Heart left ventricle (tissue), 16 donors: ENCODE data around the gene B4GALT5. TPM values are rescaled to one million over a fixed set of nuclear protein-coding genes. Genes with fewer than 3 reads are reported as not detected.
"Not testable (repeated sequence)": the region's sequence is repeated elsewhere in the genome, so short reads cannot be mapped to it uniquely, and the experiment has no call there.

Experiments used
- ATAC-seq, 4 donors: fragments of 200-7000 bp; cut with Tn5 transposase; one replicate each; pipeline ENCODE4 v1.9.1; 2020 to 2022; ENCODE audit warnings: moderate library complexity in 4 of 4, mild to moderate bottlenecking in 3 of 4, moderate number of reproducible peaks in 1 of 4
- DNase-seq, 5 donors: peaks; one replicate each; pipeline ENCODE4 v3.0.0-alpha.2; 2020
- H3K27ac ChIP-seq, 12 donors: fragments of 200-600 bp; sonication (generic) in 4 of 12; one replicate each; pipeline versions ENCODE4 v1.5.0 to v1.8.0; 2016 to 2022; ENCODE audit warnings: mild to moderate bottlenecking in 2 of 12
- H3K27me3 ChIP-seq, 9 donors: fragments of 200-600 bp; sonication (generic) in 2 of 9; one replicate each; pipeline versions ENCODE4 v1.5.1 to v1.8.0; 2016 to 2022; ENCODE audit warnings: mild to moderate bottlenecking in 3 of 9
- H3K36me3 ChIP-seq, 9 donors: fragments of 200-600 bp; sonication (generic) in 2 of 9; one replicate each; pipeline versions ENCODE4 v1.5.0 to v1.8.0; 2018 to 2022; ENCODE audit warnings: mild to moderate bottlenecking in 2 of 9
- H3K4me1 ChIP-seq, 12 donors: fragments of 200-600 bp; sonication (generic) in 4 of 12; one replicate each; pipeline versions ENCODE4 v1.5.0 to v1.8.0; 2016 to 2022; ENCODE audit warnings: mild to moderate bottlenecking in 3 of 12
- H3K4me3 ChIP-seq, 12 donors: fragments of 200-600 bp; sonication (generic) in 4 of 12; one replicate each; pipeline versions ENCODE4 v1.5.0 to v1.8.0; 2017 to 2022; ENCODE audit warnings: mild to moderate bottlenecking in 9 of 12, moderate library complexity in 4 of 12
- H3K9me3 ChIP-seq, 12 donors: fragments of 200-600 bp; sonication (generic) in 4 of 12; one replicate each; pipeline versions ENCODE4 v1.5.0 to v1.8.0; 2016 to 2022; ENCODE audit warnings: mild to moderate bottlenecking in 1 of 12
- CTCF ChIP-seq, 12 donors: fragments of 200-600 bp; sonication (generic) in 4 of 12; IDR thresholded peaks; one replicate each; pipeline versions ENCODE4 v1.5.0 to v1.8.0; 2018 to 2022; ENCODE audit warnings: antibody characterized with exemption in 12 of 12, mild to moderate bottlenecking in 5 of 12
- POLR2A ChIP-seq, 2 donors: fragments of 450-650 bp; IDR thresholded peaks; one replicate each; pipeline ENCODE4 v1.6.1; 2017; ENCODE audit warnings: antibody characterized with exemption in 2 of 2, mild to moderate bottlenecking in 2 of 2, moderate library complexity in 2 of 2
- WGBS, 4 donors: extraction: QIAGEN DNeasy Blood & Tissue Kit in 2 of 4; methylation state at CpG; one replicate each; pipeline versions ENCODE4 v1.1.5 to v1.1.7; 2013 to 2018; 5-methylcytosine and 5-hydroxymethylcytosine counted together
- intact Hi-C, 10 donors: fragments of 100-400 bp; cut with DNase I; formaldehyde crosslinking; loops; one replicate each; pipeline versions ENCODE4 v1.11.1 to v1.14.2; 2022
- polyA plus RNA-seq, 2 donors: library from polyadenylated mRNA; stranded (reverse); fragments of 200-250 nt; gene quantifications; one replicate each; pipeline ENCODE4 v1.2.3, GENCODE V29; 2013
- total RNA-seq, 9 donors: library from RNA; depleted of rRNA in 2 of 9; stranded (reverse); fragments of >200 nt in 2 of 9; fragmentation: NEBNext Ultra II Directional in 3 of 9; extraction: Animal tissue kit (Norgen Biotek cat#: 25700) in 3 of 9; gene quantifications; one replicate each; pipeline versions ENCODE4 v1.1.0 to v1.2.4, GENCODE V29; 2016 to 2023
- donor health status: ischemic (EF 13 %, LVEDD 7.1; RV severe dilation, severe dysfunction).
- donor health status: healthy with polysubstance abuse.
- donor health status: DM: no; HTN: yes; CAD: no.
- donor health status: DM: no; HTN: no; CAD: no.
- donor health status: ischemic (EF 25% LVEDD 6.9; RV normal size, moderate dysfunction).
- donor health status: ischemic (EF 25% LVEDD 5.7; RV mildly dilated, moderate dysfunction).
- donor health status: healthy.
- donor health status: DM: yes; HTN: yes; CAD: no.
- donor health status: ischemic (EF 35%, LVEDD 5.7; RV mildly dilated, moderate dysfunction).
- donor health status: nonischemic (EF 11% LVEDD 7.7; RV severe dilation, severe dysfunction).
- donor health status: DM: yes; HTN: yes; CAD: no.
- donor health status: PGD.
- donor health status: ischemic (EF 29% LVEDD 5.4; RV normal size, mild dysfunction).
- donor health status: nonischemic (EF 23%, LVEDD 6.1; RV moderate dilation, normal function).

B4GALT5 gene
- total and polyA plus RNA-seq, 11 donors = 7.0 to 60.4 (median 29.3) TPM

DNA sequence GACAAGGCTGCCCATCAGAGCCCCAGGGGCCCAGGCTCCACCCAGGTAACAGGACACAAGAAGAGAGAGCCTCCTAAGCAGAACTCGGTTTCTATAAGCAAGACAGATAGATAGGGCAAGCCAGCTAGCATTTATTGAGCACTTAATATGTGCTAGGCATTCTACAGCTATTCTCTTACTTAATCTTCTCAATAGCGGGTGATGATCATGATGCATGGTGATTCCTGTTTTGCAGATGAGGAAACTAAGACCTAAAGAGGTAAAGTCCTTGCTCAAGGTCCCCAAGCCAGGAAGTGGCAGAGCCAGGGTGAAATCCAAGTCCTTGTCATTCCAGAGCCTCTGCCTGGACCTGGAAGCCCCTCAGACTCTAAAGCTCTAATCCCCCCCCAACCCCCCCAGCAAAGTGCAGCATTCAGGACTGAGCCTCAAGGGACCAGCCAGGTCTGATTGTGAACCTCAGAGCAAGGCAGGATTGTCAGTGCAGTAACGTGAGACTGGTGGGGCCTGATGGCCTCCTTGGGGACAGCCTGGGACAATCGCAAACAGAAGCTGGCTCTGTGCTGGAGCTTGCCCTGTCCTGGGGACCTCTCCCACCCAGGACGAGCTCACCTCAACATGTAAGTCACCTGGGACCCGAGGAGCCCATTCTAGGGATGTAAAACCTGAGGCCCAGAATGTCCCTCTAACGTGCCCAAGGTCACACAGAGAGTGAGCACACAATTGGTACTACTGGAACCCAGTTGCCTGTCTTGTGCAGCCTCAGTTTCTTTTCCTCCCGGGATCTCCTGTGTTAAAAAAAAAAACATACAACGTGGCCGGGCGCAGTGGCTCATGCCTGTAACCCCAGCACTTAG is 97.3 kb downstream of the B4GALT5 start:
- 85 to 92% (median 88%) methylated on average over 11 of the region's 11 CpGs for WGBS, 4 donors
- Histone ChIP-seq H3K27ac (peak overlapping the region in 11 of 12 donors; percentile 6 to 79 (median 61)), H3K4me1 (peaks cover 0 to 32% (median 3%) of the 10 kb centered on the region in 12 donors), H3K36me3 (no peaks in the 10 kb centered on the region), H3K9me3 (peaks cover 0 to under 1% (median 0%) of the 10 kb centered on the region in 12 donors), H3K4me3 (no peak overlapping the region), H3K27me3 (no peaks in the 10 kb centered on the region)
- intact Hi-C loops = loop anchor here in 8 of 10 donors (5.0 to 10.0 kb wide), 6 partner anchors 98 to 308 kb away; partner anchors contain the start of genes B4GALT5 (in 4 of the 8), SLC9A8 (in 2 of the 8) and SPATA2 (in 1 of the 8)
- DNase-seq (no peak), ATAC-seq (no peak)
- TF ChIP-seq POLR2A (IDR thresholded peaks at IDR 0.05) = no peak
- TF ChIP-seq CTCF (IDR thresholded peaks at IDR 0.05) = no peak

DNA sequence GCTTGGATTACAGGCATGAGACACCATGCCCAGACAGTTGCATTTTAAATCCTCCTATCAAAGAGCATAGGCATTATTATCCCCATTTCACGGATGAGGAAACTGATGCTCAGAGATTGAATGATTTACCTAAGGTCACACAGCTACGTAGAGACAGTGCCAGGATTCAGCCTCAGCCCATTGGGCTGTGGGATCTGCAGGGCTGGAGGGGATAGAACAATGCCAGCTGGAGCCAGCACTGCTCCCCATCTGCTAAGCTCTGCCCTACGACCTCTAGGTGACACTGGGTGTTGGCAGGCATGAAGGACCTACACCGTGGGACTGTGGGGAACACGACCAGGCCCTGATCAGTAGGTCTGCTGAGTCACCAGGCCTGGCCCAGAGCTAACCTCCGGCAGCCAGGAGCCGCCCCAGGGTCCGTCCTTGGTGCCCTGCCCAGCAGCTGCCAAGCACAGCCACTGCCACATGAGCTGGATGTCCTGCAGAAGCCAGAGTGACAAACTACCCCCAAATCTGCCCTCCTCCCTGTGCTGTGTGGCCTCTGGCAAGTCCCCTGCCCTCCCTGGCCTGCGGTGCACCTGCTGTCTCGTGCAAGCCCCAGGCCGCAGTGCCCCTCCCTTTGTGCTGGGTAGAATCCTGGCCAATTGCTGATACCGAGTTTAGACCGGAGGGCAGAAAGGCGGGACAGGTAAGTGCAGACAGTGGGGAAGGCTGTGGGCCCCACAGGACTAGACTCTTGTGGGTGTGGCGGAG is 98.1 kb downstream of the B4GALT5 start:
- Histone ChIP-seq H3K4me1 (peaks cover 0 to 40% (median 11%) of the 10 kb centered on the region in 12 donors), H3K9me3 (no peaks in the 10 kb centered on the region), H3K36me3 (no peaks in the 10 kb centered on the region), H3K27ac (peak overlapping the region in 11 of 12 donors; percentile 6 to 79 (median 61)), H3K27me3 (no peaks in the 10 kb centered on the region), H3K4me3 (no peak overlapping the region)
- ATAC-seq (peak; percentile 86 to 92 (median 88)), DNase-seq (peak; percentile 56 to 89 (median 84))
- TF ChIP-seq POLR2A (IDR thresholded peaks at IDR 0.05) (no peak), CTCF (IDR thresholded peaks at IDR 0.05) (peak in 1 of 12 donors; percentile 28)
- WGBS, 4 donors = 65 to 78% (median 66%) methylated on average over 14 to 15 of the region's 15 CpGs
- intact Hi-C loops = loop anchor here in 8 of 10 donors (5.0 to 10.0 kb wide), 6 partner anchors 99 to 309 kb away; partner anchors contain the start of genes B4GALT5 (in 4 of the 8), SLC9A8 (in 2 of the 8) and SPATA2 (in 1 of the 8)

DNA sequence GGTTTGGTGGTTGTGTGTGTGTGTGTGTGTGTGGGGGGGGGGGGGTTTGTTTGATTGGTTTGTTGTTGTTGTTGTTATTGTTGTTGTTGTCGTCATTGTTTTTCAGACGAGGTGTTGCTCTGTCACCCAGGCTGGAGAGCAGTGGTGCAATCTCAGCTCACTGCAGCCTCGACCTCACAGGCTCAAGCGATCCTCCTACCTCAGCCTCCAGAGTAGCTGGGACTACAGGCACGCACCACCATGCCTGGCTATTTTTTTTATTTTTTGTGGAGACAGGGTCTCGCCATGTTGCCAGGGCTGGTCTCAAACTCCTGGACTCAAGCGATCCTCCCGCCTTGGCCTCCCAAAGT is 98.7 kb downstream of the B4GALT5 start:
- H3K27me3 ChIP-seq, H3K36me3 ChIP-seq, DNase-seq, H3K9me3 ChIP-seq, ATAC-seq, H3K4me3 ChIP-seq: not testable (repeated sequence)
- Histone ChIP-seq H3K4me1 (peaks cover 0 to 40% (median 12%) of the 10 kb centered on the region in 12 donors), H3K27ac (peak overlapping the region in 10 of 12 donors; percentile 6 to 77 (median 62))
- intact Hi-C loops = loop anchor here in 8 of 10 donors (5.0 to 10.0 kb wide), 6 partner anchors 100 to 310 kb away; partner anchors contain the start of genes B4GALT5 (in 4 of the 8), SLC9A8 (in 2 of the 8) and SPATA2 (in 1 of the 8)
- 92 to 99% (median 96%) methylated on average over 7 to 8 of the region's 8 CpGs for WGBS, 4 donors

- TF ChIP-seq CTCF (IDR thresholded peaks at IDR 0.05) = no peak
- no peak for TF ChIP-seq POLR2A (IDR thresholded peaks at IDR 0.05)
- no peak for ATAC-seq
- H3K9me3 ChIP-seq = no peaks in the 10 kb centered on the region
- H3K27ac ChIP-seq = peak overlapping the region in 4 of 12 donors; percentile 3 to 61 (median 38)
- DNase-seq = no peak
- intact Hi-C loops = loop anchor here in 9 of 10 donors (5.0 to 10.0 kb wide), 12 partner anchors 98 to 313 kb away; partner anchors contain the start of genes B4GALT5 (in 5 of the 9), SLC9A8 (in 2 of the 9) and SPATA2 (in 1 of the 9)
- no peaks in the 10 kb centered on the region for H3K27me3 ChIP-seq
- H3K36me3 ChIP-seq = no peaks in the 10 kb centered on the region
- 83 to 86% (median 84%) methylated on average over 13 of the region's 13 CpGs for WGBS, 4 donors
- no peak overlapping the region for H3K4me3 ChIP-seq
- H3K4me1 ChIP-seq = peaks cover 0 to 40% (median 12%) of the 10 kb centered on the region in 12 donors
These were observed 99.2 kb downstream of the B4GALT5 start for GRCh38 chr20:49614338-49615050.
